ENCODE data around the gene PLCXD3.

- TF ChIP-seq EZH2 (IDR thresholded peaks at IDR 0.05; ENCODE audit: borderline replicate concordance, low read depth, low read length): no peak
- no peak for TF ChIP-seq FOXM1 (IDR thresholded peaks at IDR 0.05; ENCODE audit: low read depth)
- TF ChIP-seq FOXM1 (CRISPR knock-in tag; IDR thresholded peaks at IDR 0.05; ENCODE audit: low read depth): no peak
- no peak for TF ChIP-seq POU5F1 (IDR thresholded peaks at IDR 0.05; ENCODE audit: borderline replicate concordance, low read depth, low read length, partially characterized antibody)
- TF ChIP-seq PRDM10 (IDR thresholded peaks at IDR 0.05; ENCODE audit: partially characterized antibody): no peak
- TF ChIP-seq ZNF408 (CRISPR knock-in tag; IDR thresholded peaks at IDR 0.05; ENCODE audit: low read depth): no peak
- TF ChIP-seq LCOR (CRISPR knock-in tag; IDR thresholded peaks at IDR 0.05): no peak
- TF ChIP-seq DPF2 (IDR thresholded peaks at IDR 0.05): no peak
- no peak for TF ChIP-seq SIRT6 (IDR thresholded peaks at IDR 0.05; ENCODE audit: low read depth, low read length)
- no peak for TF ChIP-seq CTCF (IDR thresholded peaks at IDR 0.05 in 2 of 3, conservative IDR thresholded peaks at IDR 0.05 in 1 of 3; ENCODE audit: insufficient read depth in 2 of 3, low read depth in 1 of 3, low read length in 3 of 3)
- TF ChIP-seq JUND (IDR thresholded peaks at IDR 0.05; ENCODE audit: borderline replicate concordance, low read depth, low read length): no peak
- TF ChIP-seq JUND (tag; IDR thresholded peaks at IDR 0.05; ENCODE audit: borderline replicate concordance, low read depth, low read length): no peak
- no peak for TF ChIP-seq CTCFL (IDR thresholded peaks at IDR 0.05; ENCODE audit: borderline replicate concordance, insufficient read depth, low read depth, low read length, poor library complexity, severe bottlenecking)
- TF ChIP-seq PCBP2 (IDR thresholded peaks at IDR 0.05; ENCODE audit: low read depth, low read length, poor library complexity, severe bottlenecking): no peak
Observed at GRCh38 chr5:41349846-41350245, 160.6 kb downstream of the PLCXD3 start.

Measured in K562 (cell line).